Measurements from ENCODE around the gene BICD1.
"Not testable (repeated sequence)": the region's sequence is repeated elsewhere in the genome, so short reads cannot be mapped to it uniquely, and the experiment has no call there.

- TF ChIP-seq CTCF (IDR thresholded peaks at IDR 0.05; ENCODE audit: insufficient read depth, low read length); GABPA (IDR thresholded peaks at IDR 0.05; ENCODE audit: low read depth): not testable (repeated sequence)
Measured at GRCh38 chr12:32099275-32099674, 7.4 kb upstream of the BICD1 start.

All from HL-60 (cell line).